ENCODE results near the gene UQCRHL. TPM values are rescaled to one million over a fixed set of nuclear protein-coding genes. Genes with fewer than 3 reads are reported as not detected.

Gene UQCRHL
- total and polyA plus RNA-seq, 2 of the 4 experiments (the other 2 are of a cell fraction), result 1.4 to 2.4 TPM

DNA sequence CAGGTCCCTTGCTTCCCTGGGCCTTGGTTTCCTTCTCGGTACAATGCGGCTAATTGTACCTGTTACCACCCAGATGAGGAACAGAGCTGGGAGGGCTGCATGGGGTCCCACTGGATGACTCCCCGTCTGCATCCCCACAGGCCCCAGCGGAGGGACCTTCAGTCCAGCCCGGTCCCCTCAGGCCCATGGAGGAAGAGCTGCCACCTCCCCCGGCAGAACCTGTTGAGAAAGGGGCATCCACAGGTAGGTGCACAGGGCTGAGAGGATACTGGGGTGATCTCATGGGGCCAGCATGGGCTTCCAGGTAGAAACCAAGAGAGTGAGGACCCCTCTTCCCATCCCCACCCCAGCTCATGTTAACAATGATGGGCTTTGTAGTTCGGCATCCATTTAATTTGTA, 39.1 kb downstream of the UQCRHL start:
- H4K8ac ChIP-seq (ENCODE audit: low read depth in 2 of 2, low read length in 2 of 2), result no peak overlapping the region
- in situ Hi-C loops (cut with MboI; ENCODE audit: low sequenced_read_pairs), result no loop called here
- no peak overlapping the region for H3K23ac ChIP-seq (ENCODE audit: low read depth, low read length)
- peaks cover 71% of the 10 kb centered on the region for H3K36me3 ChIP-seq (ENCODE audit: control insufficient read depth, insufficient read depth, low read length)
- intact Hi-C loops (cut with micrococcal nuclease), result no loop called here
- peaks cover 18 to 41% of the 10 kb centered on the region in 2 experiments for H3K79me1 ChIP-seq (ENCODE audit: low read depth in 1 of 2, low read length in 2 of 2)
- no peak overlapping the region for H2AK9ac ChIP-seq (replicated peaks; ENCODE audit: low read depth, low read length, poor library complexity)
- DNase-seq (no peak), ATAC-seq (ENCODE audit: low read depth) (no peak)
- H4K20me1 ChIP-seq (ENCODE audit: insufficient read depth, low read length), result peaks cover 39% of the 10 kb centered on the region
- no peak overlapping the region for H2BK120ac ChIP-seq (ENCODE audit: low read depth, low read length)
- H2BK5ac ChIP-seq (ENCODE audit: low read depth, low read length, poor library complexity, severe bottlenecking), result no peak overlapping the region
- no peak overlapping the region for H3K56ac ChIP-seq (ENCODE audit: extremely low read depth, insufficient read depth, low read length)
- H4K91ac ChIP-seq (ENCODE audit: insufficient read depth, low read depth, low read length), result no peak overlapping the region
- peaks cover 3% of the 10 kb centered on the region; the same call in 1 of the 2 replicates for H3K4me1 ChIP-seq (ENCODE audit: control insufficient read depth, insufficient read depth, low read length)
- H4K5ac ChIP-seq (ENCODE audit: low read depth, low read length), result no peak overlapping the region
- no peaks in the 10 kb centered on the region for H3K9me3 ChIP-seq (ENCODE audit: control insufficient read depth, insufficient read depth, low read length)
- BruUV-seq (replicated peaks), result no TSS peak
- WGBS, 2 experiments (ENCODE audit: extremely low coverage in 2 of 2, insufficient read length in 1 of 2), result 100% methylated on average over 5 of the region's 7 CpGs; no CpG with 5 or more reads in 1 of the 2 experiments
- no peak overlapping the region for H3K14ac ChIP-seq (replicated peaks; ENCODE audit: low read depth, low read length)
- no peak overlapping the region for H3K4ac ChIP-seq (ENCODE audit: low read depth, low read length)
- no peak overlapping the region for H3K18ac ChIP-seq (ENCODE audit: low read depth, low read length)
- no peak overlapping the region for H3K4me3 ChIP-seq (ENCODE audit: insufficient read depth, low read depth, low read length)
- H3K9ac ChIP-seq (ENCODE audit: low read depth, low read length), result no peak overlapping the region
- CTCF ChIA-PET, result no interaction called here
- dilution Hi-C loops (cut with HindIII; ENCODE audit: low sequenced_read_pairs, unreplicated experiment), result no loop called here
- H3K4me2 ChIP-seq (ENCODE audit: low read depth, low read length), result no peak overlapping the region
- no peak overlapping the region for H3K27ac ChIP-seq (ENCODE audit: insufficient read depth, low read length)
- no peaks in the 10 kb centered on the region for H3K27me3 ChIP-seq (ENCODE audit: control insufficient read depth, insufficient read depth, low read length)
- no peak for TF ChIP-seq RFX5 (IDR thresholded peaks at IDR 0.05; ENCODE audit: low read depth, low read length)
- TF ChIP-seq CHD1 (IDR thresholded peaks at IDR 0.05; ENCODE audit: low read depth, low read length), result no peak
- H2BK15ac ChIP-seq (ENCODE audit: low read depth, low read length), result no peak overlapping the region
- H3K9me1 ChIP-seq (ENCODE audit: insufficient read depth, low read length), result peaks cover 15% of the 10 kb centered on the region
- no peak overlapping the region for H2BK20ac ChIP-seq (ENCODE audit: low read depth, low read length)
- POLR2A ChIA-PET (ENCODE audit: unreplicated experiment), result no interaction called here
- H2AK5ac ChIP-seq (ENCODE audit: low read depth, low read length), result no peak overlapping the region
- H2AFZ ChIP-seq (replicated peaks; ENCODE audit: low read length, poor library complexity), result no peak overlapping the region

Data from IMR-90 (cell line).